Stimulated activated naive CD8-positive, alpha-beta T cell treated with anti-CD3 and anti-CD28 coated beads, Interleukin-15, amount 100 ng/mL, for 72 hours (primary cell): ENCODE data around the gene FABP3.

ENCODE experiments used
- ATAC-seq: fragments of 150-1000 bp; cut with Tn5 transposase; 2 replicates; pipeline ENCODE4 v1.10.0; 2021; ENCODE audit warnings: mild to moderate bottlenecking, moderate library complexity
- DNase-seq, 2 donors: peaks; one replicate each; pipeline ENCODE4 v3.0.0; 2021 to 2022
- H3K27ac Mint-ChIP-seq, 2 donors: one replicate each; pipeline ENCODE4 v1.8.0; 2022; ENCODE audit warnings: mild to moderate bottlenecking in 2 of 2, mixed read lengths in 2 of 2, moderate library complexity in 2 of 2
- H3K27me3 Mint-ChIP-seq: one replicate; pipeline ENCODE4 v1.8.0; 2022; ENCODE audit warnings: mixed read lengths
- H3K4me1 Mint-ChIP-seq: one replicate; pipeline ENCODE4 v1.8.0; 2022; ENCODE audit warnings: mild to moderate bottlenecking, mixed read lengths
- H3K4me3 Mint-ChIP-seq, 2 donors: one replicate each; pipeline ENCODE4 v1.8.0; 2022; ENCODE audit warnings: mild to moderate bottlenecking in 2 of 2, mixed read lengths in 2 of 2, moderate library complexity in 1 of 2
- H3K9me3 Mint-ChIP-seq, 2 donors: one replicate each; pipeline ENCODE4 v1.8.0; 2022; ENCODE audit warnings: mixed read lengths in 2 of 2

FABP3 gene

DNA sequence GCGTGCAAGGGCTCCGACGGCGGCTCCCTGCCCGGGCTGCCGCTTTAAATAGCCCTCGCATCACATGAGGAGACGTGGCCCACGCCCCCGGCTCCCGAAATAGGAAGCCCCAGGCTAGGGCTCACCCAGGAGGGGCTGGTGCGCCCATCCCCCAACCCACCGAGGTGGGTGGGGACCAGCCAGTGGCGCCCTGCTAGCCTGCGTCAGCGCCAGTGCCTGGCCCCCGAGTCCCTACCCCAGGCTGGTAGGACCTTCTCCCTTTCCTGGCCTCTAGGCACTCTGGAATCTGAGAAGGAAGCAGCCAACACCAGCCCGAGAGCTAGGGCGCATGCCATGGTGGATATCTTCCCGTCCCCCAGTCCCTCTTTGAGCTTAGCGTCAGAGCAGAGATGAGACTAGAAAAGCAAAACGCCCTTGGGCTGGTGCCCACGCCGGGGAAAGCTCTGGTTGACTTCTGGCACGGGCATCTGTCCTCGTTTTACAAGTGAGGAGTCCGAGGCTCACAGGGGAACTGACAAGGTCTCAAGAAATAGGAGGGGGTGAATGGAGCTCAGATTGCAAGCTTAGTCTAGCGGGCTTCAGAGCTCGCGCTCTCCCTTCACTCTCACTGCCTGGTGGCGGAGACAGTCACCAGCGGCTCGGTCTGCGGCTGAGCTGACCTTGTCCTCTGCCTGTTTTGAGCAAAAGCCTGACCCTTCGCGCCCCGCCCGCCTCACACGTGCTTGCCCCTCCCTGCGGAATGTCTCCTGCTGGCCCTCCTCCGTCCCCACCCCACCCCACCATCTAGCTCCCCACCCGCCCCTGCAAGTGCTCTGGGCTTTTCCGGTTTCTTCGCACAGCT, at the start of gene FABP3:
Gene FABP3, minus strand, starts transcription at position 21 of the 841 bp plus-strand sequence. CDS start 62 bp downstream, outside the sequence.
- DNase-seq (peak; percentile 15 to 16), ATAC-seq (peak; percentile 75)
- H3K27ac Mint-ChIP-seq = peak within 1 kb of the TSS in 1 of 2 donors; percentile 92
- H3K4me1 Mint-ChIP-seq = peaks cover 27% of the 10 kb centered on the region
- no peaks in the 10 kb centered on the region for H3K9me3 Mint-ChIP-seq
- peak within 1 kb of the TSS; percentile 81 to 86 for H3K4me3 Mint-ChIP-seq
- H3K27me3 Mint-ChIP-seq = peaks cover 8% of the 10 kb centered on the region

DNA sequence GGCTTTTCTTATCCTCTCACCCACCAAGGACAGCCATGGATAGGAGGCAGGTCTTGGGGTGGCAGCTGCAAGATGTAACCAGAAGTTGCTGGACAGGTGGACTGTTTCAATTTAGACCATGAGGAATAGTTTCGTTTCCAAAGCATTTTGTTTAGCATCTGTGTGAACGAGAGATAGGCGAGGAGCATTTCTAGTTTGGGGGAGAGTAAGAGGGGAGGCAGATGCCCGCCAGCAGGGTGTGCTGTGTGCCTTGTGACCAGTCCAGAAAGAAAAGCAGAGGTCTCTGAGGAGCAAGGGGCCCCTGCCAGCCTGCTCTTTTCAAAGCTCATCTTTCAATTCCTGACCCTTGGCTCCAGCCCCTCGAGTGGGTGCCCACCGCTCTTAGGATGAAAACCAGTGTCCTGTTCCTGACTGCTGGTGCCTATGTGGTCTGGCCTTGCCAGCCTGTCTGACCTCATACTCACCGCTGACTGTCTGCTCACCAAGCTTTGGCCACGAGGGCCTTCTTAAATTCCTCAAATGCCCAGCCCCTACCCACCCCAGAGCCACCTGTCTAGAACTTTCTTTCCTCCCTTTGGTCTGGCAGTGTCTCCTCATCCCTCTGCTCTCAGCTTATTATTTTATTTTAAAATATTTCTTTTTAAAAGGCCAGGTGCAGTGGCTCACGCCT, 48.6 kb upstream of the FABP3 start:
- no peak overlapping the region for H3K4me3 Mint-ChIP-seq
- H3K4me1 Mint-ChIP-seq = peaks cover 14% of the 10 kb centered on the region
- H3K27ac Mint-ChIP-seq = peak overlapping the region in 1 of 2 donors; percentile 43
- ATAC-seq (no peak), DNase-seq (no peak)
- no peaks in the 10 kb centered on the region for H3K9me3 Mint-ChIP-seq
- peaks cover 46% of the 10 kb centered on the region for H3K27me3 Mint-ChIP-seq

DNA sequence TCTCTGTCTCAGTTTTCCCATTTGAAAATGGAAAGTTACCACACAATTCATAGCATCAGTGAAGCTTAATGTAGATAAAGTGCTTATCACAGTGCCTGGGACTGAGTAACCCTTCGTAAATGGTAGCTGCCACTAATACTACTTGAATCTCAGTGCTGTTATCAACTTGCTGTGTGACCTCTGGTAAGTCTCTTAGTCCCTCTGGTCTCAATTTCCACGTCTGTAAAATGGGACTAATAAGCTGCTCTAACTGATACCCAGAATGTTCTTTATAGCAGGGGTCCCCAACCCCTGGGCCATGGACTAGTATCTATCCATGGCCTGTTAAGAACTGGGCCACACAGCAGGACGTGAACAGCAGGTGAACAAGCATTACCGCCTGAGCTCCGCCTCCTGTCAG, 47.8 kb upstream of the FABP3 start:
- Mint-ChIP-seq H3K27me3 (peaks cover 54% of the 10 kb centered on the region), H3K27ac (no peak overlapping the region), H3K4me3 (no peak overlapping the region), H3K4me1 (peaks cover 14% of the 10 kb centered on the region), H3K9me3 (no peaks in the 10 kb centered on the region)
- ATAC-seq (no peak), DNase-seq (no peak)

DNA sequence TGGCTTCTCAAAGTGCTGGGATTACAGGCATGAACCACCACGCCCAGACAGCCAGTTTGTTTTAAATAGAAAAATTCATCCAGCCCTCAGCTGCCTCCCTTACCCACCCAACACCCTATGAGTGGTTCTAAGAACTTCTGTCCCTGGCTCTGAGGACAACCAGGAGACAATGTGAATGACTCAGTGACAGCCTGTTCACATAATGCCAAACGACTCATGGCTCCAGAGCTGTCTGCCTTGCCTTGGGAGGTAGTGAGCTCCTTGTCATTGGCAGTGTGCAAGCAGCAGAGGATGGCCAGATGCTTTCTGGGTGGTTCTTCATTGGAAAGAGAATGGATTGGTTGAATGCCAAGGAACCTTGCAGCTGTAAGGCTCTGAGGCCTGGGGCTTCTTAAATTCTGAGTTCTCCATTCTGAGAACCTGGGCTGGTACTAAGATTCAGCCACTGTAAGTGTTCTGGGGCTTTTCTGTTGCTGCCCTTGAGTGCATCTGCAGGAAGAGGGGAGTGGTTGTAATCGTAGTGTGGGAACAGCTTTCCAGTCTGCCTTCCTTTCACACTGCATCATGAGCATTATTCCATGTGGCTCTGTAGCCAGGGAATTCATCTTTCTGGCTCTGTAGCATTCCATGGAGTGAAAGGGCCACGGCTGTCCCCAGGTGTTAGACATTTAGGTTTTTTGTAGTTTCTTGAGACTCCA, 45.9 kb upstream of the FABP3 start:
- H3K27ac Mint-ChIP-seq = no peak overlapping the region
- peaks cover 54% of the 10 kb centered on the region for H3K27me3 Mint-ChIP-seq
- DNase-seq (no peak), ATAC-seq (no peak)
- no peak overlapping the region for H3K4me3 Mint-ChIP-seq
- no peaks in the 10 kb centered on the region for H3K9me3 Mint-ChIP-seq
- peaks cover 18% of the 10 kb centered on the region for H3K4me1 Mint-ChIP-seq

DNA sequence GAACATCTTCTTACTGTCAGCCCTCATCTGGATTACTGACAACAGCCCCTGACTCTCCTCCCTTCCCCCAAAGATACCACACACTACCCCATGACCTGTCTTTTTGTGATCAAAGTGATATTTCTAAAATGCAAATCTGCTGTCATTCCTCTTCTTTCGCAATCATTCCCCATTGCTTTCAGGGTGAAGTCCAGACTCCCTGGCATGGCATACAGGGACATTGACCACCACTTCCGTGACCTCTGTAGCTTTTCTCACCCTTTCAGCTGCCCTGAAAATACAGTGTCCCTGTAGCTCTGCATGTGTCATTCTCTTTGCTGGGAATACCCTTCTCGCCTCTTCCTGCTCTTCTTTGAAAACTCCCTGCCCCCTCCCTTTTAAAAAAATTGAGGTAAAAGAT, 44.3 kb upstream of the FABP3 start:
- no peaks in the 10 kb centered on the region for H3K9me3 Mint-ChIP-seq
- H3K4me3 Mint-ChIP-seq = no peak overlapping the region
- peaks cover 14% of the 10 kb centered on the region for H3K4me1 Mint-ChIP-seq
- H3K27ac Mint-ChIP-seq = peak overlapping the region in 1 of 2 donors; percentile 8
- DNase-seq = no peak
- ATAC-seq = no peak
- peaks cover 52% of the 10 kb centered on the region for H3K27me3 Mint-ChIP-seq

DNA sequence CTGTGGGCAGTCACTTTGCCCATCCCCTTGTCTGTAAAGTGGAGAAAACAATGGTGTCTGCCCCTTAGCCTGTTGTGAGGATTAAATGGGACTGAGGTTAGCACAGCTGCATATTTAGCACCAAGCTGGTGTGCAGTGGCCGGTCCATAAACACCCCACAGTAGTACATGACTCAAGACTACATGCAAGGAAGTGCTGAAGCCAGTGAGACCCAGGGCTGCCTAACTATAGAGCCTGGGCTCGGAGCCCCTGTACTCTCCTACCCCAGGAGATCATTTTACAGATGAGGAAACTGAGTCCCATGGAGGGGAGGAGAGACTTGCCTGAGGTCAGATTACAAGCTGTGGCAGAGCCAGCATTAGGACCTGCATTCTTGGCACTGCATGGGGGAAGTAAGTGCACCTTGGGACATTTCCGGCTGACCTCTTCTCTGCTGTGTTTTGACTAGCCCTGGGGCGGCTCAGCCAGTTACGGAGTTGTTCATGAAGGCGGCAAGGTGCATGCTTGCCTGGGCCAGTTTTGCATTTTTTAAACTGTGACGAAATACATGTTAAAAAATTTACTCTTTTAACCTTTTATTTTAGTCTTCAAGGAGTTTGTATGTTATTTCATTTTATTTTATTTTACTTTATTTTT, 43.3 kb upstream of the FABP3 start:
- Mint-ChIP-seq H3K27me3 (peaks cover 61% of the 10 kb centered on the region), H3K27ac (no peak overlapping the region), H3K4me3 (no peak overlapping the region), H3K9me3 (no peaks in the 10 kb centered on the region), H3K4me1 (peaks cover 16% of the 10 kb centered on the region)
- DNase-seq (no peak), ATAC-seq (no peak)

DNA sequence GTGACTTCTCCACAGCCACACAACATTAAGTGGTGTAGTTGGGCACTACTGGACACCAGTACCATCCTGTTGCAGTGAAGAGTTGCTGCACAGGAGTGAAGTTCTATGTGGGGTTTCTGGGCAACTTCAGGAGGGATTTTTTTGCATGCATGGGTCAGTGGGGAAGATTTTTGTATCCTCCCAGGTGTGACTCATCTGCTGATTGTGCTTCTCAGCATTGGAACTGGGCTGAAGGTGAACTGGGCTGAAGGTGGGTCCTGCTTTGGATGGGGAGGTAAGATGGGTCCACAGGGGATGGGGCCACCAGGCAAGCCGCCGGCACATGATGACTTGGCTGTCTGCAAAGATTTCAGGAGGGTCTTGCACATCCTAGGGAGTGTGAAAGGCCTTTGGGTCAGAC, 42.8 kb upstream of the FABP3 start:
- H3K4me1 Mint-ChIP-seq = peaks cover 16% of the 10 kb centered on the region
- no peak overlapping the region for H3K4me3 Mint-ChIP-seq
- H3K27me3 Mint-ChIP-seq = peaks cover 66% of the 10 kb centered on the region
- no peaks in the 10 kb centered on the region for H3K9me3 Mint-ChIP-seq
- H3K27ac Mint-ChIP-seq = no peak overlapping the region
- DNase-seq (no peak), ATAC-seq (no peak)

DNA sequence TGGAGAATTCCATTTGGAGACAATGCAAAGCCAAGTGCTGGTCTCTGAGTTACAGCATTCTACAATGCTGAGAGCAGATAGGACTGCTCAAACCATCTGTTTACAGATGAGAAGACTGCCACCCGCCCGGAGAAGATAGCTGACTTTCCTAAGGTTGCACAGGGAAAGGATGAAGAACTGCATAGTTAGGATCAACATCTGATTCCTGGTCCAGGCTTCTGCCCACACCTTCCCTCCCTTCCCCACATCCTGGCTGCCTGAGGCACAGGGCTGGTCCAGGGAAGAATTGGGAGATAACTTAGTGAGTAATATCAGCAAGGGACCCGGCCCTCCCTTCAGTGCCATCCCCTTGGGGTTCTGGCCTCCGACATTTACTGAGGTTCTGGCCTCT, 42.1 kb upstream of the FABP3 start:
- Mint-ChIP-seq H3K4me3 (no peak overlapping the region), H3K4me1 (peaks cover 16% of the 10 kb centered on the region), H3K9me3 (no peaks in the 10 kb centered on the region), H3K27me3 (peaks cover 73% of the 10 kb centered on the region), H3K27ac (no peak overlapping the region)
- ATAC-seq (no peak), DNase-seq (no peak)

DNA sequence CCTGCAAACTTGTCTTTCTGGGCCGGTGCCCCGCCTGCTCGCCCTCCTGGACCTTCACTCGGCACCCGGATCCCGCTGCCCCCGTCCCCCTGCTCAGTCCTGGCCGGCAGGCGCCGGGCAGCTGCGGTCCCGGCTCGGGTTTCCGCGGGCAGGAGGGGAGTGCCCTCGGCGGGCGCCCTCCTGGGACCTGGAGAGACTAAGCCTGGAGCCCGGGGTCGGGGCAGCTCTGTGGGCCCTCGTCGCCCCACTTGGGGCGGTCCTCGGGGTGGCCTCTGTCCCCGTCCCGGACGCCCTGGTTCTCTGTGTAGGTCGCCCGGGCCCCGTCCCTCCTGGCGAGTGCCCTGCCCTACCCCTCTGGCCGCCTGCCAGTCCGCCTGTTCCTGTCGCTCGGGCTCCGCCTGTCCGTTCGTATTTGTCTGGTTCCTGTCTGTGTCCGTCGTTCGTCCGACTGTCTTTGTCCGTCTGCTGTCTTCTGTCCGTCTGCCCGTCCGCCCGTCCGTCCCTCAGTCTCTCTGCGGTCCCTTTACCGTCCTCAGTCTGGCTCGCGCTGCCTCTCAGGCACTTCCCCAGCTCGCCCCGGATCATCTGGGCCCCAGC, 40.6 kb upstream of the FABP3 start:
- peak; percentile 23 to 30 for DNase-seq
- Mint-ChIP-seq H3K9me3 (no peaks in the 10 kb centered on the region), H3K27ac (peak overlapping the region; percentile 45 to 90), H3K27me3 (peaks cover 88% of the 10 kb centered on the region), H3K4me1 (peaks cover 16% of the 10 kb centered on the region), H3K4me3 (peak overlapping the region; percentile 94 to 96)
- ATAC-seq = peak; percentile 69

DNA sequence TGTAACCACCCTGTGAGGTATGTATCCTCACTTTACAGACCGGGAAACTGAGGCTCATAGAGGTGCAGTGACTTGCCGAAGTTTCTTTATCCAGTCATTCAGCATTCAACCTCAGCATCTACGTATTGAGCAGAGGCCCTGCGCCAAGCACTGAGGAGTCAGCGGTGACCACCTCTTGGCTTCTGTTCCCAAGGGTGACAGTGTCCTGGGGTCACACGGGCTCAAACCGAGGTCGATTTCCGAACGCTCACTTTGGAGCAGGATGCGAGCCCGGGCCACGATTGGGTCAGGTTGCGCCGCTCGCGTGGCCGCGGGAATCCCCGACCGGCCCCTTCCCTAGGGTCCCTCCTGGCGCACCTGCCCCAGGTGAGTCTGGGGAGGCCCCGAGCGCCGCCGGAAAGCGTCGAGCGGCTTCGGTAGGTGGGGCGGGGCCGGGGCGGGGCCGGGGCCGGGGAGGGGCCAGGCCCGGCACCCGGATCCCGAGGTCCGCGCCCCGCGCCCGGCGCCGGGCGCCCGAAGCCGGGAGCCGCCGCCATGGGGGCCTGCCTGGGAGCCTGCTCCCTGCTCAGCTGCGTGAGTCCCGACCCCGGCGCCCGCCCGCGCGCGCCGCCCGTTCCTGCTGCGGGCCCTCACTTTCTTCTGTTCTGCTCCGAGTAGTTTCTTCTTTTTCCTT, 40.0 kb upstream of the FABP3 start, which contains the start of gene SERINC2:
Gene SERINC2, plus strand, starts transcription at position 482 of the 673 bp plus-strand sequence. Its CDS starts 53 bp downstream, at position 535.
- ATAC-seq (peak; percentile 71), DNase-seq (no peak)
- no peaks in the 10 kb centered on the region for H3K9me3 Mint-ChIP-seq
- peaks cover 87% of the 10 kb centered on the region for H3K27me3 Mint-ChIP-seq
- H3K4me3 Mint-ChIP-seq = peak within 1 kb of the TSS; percentile 94 to 96
- peak within 1 kb of the TSS; percentile 45 to 90 for H3K27ac Mint-ChIP-seq
- H3K4me1 Mint-ChIP-seq = peaks cover 16% of the 10 kb centered on the region

DNA sequence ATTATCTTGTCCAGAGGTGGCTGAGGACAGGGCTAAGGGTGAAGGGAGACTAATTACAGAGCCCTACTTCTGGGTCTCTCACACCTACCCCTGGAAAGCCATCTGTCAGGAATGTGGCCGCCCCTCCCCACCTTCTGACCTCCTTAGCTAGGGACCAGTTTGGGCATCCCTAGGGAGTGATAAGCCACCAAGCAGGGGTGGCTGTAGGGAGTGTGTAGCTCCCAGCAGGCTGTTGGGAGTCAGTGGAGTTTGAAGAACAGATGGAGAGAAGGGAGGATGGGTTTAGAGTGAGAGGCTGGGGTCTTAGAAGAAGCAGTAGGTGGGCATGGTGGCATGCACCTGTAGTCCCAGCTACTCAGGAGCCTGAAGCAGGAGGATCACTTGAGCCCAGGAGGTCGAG, 39.3 kb upstream of the FABP3 start:
- peaks cover 81% of the 10 kb centered on the region for H3K27me3 Mint-ChIP-seq
- H3K4me3 Mint-ChIP-seq = peak overlapping the region; percentile 20 to 55
- H3K9me3 Mint-ChIP-seq = no peaks in the 10 kb centered on the region
- ATAC-seq (no peak), DNase-seq (no peak)
- peak overlapping the region in 1 of 2 donors; percentile 13 for H3K27ac Mint-ChIP-seq
- peaks cover 16% of the 10 kb centered on the region for H3K4me1 Mint-ChIP-seq

DNA sequence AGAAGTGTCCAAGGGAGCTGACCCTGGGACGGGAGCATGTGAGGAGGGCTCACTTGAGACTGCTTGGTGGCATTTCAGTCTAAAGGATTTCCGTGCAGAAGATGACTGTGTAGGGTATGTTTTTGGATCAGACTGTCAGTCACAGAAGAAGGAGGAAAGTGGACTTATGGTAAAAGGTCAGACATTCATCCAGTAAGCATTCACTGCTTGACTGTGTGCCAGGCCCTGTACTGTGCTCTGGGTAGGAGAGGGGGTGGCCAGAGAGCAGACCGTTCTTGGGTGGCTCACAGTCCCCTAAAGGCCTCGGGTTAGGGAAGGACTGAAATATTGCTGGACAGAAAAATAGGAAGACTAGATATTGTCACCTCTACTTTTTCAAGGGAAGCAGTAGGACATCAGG, 38.0 kb upstream of the FABP3 start:
- H3K9me3 Mint-ChIP-seq = no peaks in the 10 kb centered on the region

DNA sequence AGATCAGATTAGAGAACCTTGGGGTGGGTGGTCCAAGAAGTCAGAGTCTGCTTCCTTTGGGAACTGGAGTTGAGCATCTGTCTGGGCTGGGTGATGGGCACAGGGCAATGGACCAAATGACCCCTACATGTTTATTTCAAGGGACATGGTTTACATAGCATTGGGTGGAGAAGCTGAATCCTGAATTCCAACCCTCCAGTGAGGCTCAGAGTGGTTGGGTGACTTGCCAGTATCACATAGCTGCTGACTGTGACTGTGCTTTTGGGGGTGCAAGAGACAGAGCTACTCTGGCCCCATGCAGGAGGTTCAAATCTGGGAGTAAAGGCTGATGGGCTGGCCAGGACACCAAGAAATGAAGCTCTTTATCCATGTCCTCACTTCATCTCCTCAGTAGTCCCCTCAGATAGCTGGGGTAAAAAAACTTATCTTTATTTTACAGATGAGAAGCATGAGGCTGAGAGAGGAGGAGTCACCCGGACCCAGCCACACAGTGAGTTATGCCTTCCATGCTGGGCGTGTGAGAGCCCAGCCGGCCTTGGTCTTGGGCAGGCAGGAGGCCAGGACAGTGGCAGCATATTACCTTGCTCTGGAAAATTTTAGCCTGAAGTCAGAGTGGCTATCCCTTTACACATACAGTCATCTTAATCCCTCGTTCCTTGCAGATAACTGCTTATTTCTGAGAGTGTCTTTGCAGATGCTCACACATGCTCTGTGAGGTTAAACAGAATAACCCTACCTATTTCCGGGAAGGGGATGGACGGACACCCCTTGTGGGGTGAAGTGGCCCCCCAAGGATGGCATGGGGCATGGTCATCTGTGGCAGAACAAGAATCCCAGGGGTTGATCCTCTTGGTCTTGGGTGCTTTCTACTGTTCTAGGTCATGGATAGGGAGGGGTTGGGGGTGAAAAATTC, 37.3 kb upstream of the FABP3 start:
- H3K27ac Mint-ChIP-seq = no peak overlapping the region
- H3K9me3 Mint-ChIP-seq = no peaks in the 10 kb centered on the region
- DNase-seq (no peak), ATAC-seq (no peak)
- H3K4me3 Mint-ChIP-seq = no peak overlapping the region
- peaks cover 64% of the 10 kb centered on the region for H3K27me3 Mint-ChIP-seq
- H3K4me1 Mint-ChIP-seq = peaks cover 16% of the 10 kb centered on the region

More for the DNA sequence above, 38.0 kb upstream of the FABP3 start:
- ATAC-seq = no peak
- Mint-ChIP-seq H3K27me3 (peaks cover 71% of the 10 kb centered on the region), H3K4me3 (no peak overlapping the region), H3K4me1 (peaks cover 16% of the 10 kb centered on the region), H3K27ac (no peak overlapping the region)
- DNase-seq = no peak
